Esophagus squamous epithelium (tissue), 5 donors: ENCODE results near the gene CROCC2. TPM values are rescaled to one million over a fixed set of nuclear protein-coding genes. Genes with fewer than 3 reads are reported as not detected.
A peak's percentile ranks its signal among the peaks of the same experiment; 100 is the strongest.

Experiments used
- DNase-seq: peaks from one replicate; lab custom pipeline; 2025; lab: John Stamatoyannopoulos, UW
- H3K27ac ChIP-seq, 4 donors: fragments of 200-600 bp; sonication (generic); one replicate each; pipeline ENCODE4 v1.5.1; 2016 to 2019; ENCODE audit warnings: mild to moderate bottlenecking in 1 of 4
- H3K27me3 ChIP-seq, 4 donors: fragments of 200-600 bp; sonication (generic); 1 replicate in 3 of 4; 2 replicates in 1 of 4; pipeline versions ENCODE4 v1.5.1 to v1.6.0; 2017 to 2021; ENCODE audit warnings: antibody characterized with exemption in 1 of 4
- H3K36me3 ChIP-seq, 3 donors: fragments of 200-600 bp; sonication (generic); one replicate each; pipeline ENCODE4 v1.5.1; 2016 to 2019
- H3K4me1 ChIP-seq, 3 donors: fragments of 200-600 bp; sonication (generic); one replicate each; pipeline ENCODE4 v1.5.1; 2017 to 2019
- H3K4me3 ChIP-seq, 4 donors: fragments of 200-600 bp; sonication (generic); 1 replicate in 3 of 4; 2 replicates in 1 of 4; pipeline ENCODE4 v1.5.1; 2016 to 2019; ENCODE audit warnings: mild to moderate bottlenecking in 2 of 4, moderate library complexity in 1 of 4
- H3K9me3 ChIP-seq, 3 donors: fragments of 200-600 bp; sonication (generic); one replicate each; pipeline ENCODE4 v1.5.1; 2016 to 2019
- CTCF ChIP-seq, 6 experiments: fragments of 450-650 bp in 4 of 6; fragments of 200-600 bp in 2 of 6; sonication (generic) in 2 of 6; IDR thresholded peaks; one replicate each; pipeline ENCODE4 v1.5.1; 2016 to 2019; ENCODE audit warnings: antibody characterized with exemption in 6 of 6, mild to moderate bottlenecking in 4 of 6, moderate library complexity in 4 of 6
- POLR2A ChIP-seq, 4 donors: fragments of 450-650 bp; IDR thresholded peaks; one replicate each; pipeline ENCODE4 v1.6.1; 2017; ENCODE audit warnings: antibody characterized with exemption in 4 of 4, mild to moderate bottlenecking in 4 of 4, moderate library complexity in 3 of 4
- WGBS, 2 donors: methylation state at CpG; one replicate each; pipeline ENCODE4 v1.1.5; 2018; 5-methylcytosine and 5-hydroxymethylcytosine counted together
- intact Hi-C: fragments of 100-400 bp; cut with DNase I; formaldehyde crosslinking; loops from one replicate; pipeline ENCODE4 v1.15.0; 2022
- total RNA-seq, 4 donors: library from RNA; depleted of rRNA; stranded (reverse); fragments of >200 nt; gene quantifications; one replicate each; pipeline ENCODE4 v1.1.0, GENCODE V29; 2016
- donor health status: DM: yes; HTN: yes; CAD: no.

CROCC2 gene
- total RNA-seq, 4 donors from 2014 or later, result not detected

GRCh38 chr2:240919786-240920782, 13.9 kb downstream of the CROCC2 start:
- no peak overlapping the region for H3K4me3 ChIP-seq
- peaks cover 38 to 70% (median 41%) of the 10 kb centered on the region in 3 donors for H3K4me1 ChIP-seq
- no peak for DNase-seq
- TF ChIP-seq POLR2A (IDR thresholded peaks at IDR 0.05) (no peak), CTCF (IDR thresholded peaks at IDR 0.05) (no peak)
- 81 to 85% methylated on average over 4 to 22 of the region's 31 CpGs for WGBS, 2 donors
- no peaks in the 10 kb centered on the region for H3K9me3 ChIP-seq
- peak overlapping the region in 2 of 4 donors; percentile 82 to 86 for H3K27ac ChIP-seq
- intact Hi-C loops, result no loop called here
- H3K27me3 ChIP-seq, result peaks cover 0 to 18% (median 0%) of the 10 kb centered on the region in 4 donors
- no peaks in the 10 kb centered on the region for H3K36me3 ChIP-seq

- intact Hi-C loops, result no loop called here
- H3K4me1 ChIP-seq, result peaks cover 37 to 65% (median 39%) of the 10 kb centered on the region in 3 donors
- H3K4me3 ChIP-seq, result no peak overlapping the region
- peaks cover 0 to 11% (median 0%) of the 10 kb centered on the region in 4 donors for H3K27me3 ChIP-seq
- no peaks in the 10 kb centered on the region for H3K9me3 ChIP-seq
- TF ChIP-seq CTCF (IDR thresholded peaks at IDR 0.05) (no peak), POLR2A (IDR thresholded peaks at IDR 0.05) (no peak)
- no peak for DNase-seq
- no peaks in the 10 kb centered on the region for H3K36me3 ChIP-seq
- WGBS, 2 donors, result 62 to 76% methylated on average over 3 to 4 of the region's 4 CpGs
- H3K27ac ChIP-seq, result peak overlapping the region; percentile 62 to 86 (median 78)
Measured at GRCh38 chr2:240920783-240921231, 14.7 kb downstream of the CROCC2 start.

GRCh38 chr2:240921311-240921994, 15.3 kb downstream of the CROCC2 start:
- DNase-seq, result no peak
- 54% methylated on average over 11 of the region's 13 CpGs; no CpG with 5 or more reads in 1 of the 2 donors for WGBS, 2 donors
- no peak for TF ChIP-seq POLR2A (IDR thresholded peaks at IDR 0.05)
- TF ChIP-seq CTCF (IDR thresholded peaks at IDR 0.05), result no peak
- Histone ChIP-seq H3K4me1 (peaks cover 33 to 59% (median 35%) of the 10 kb centered on the region in 3 donors), H3K27me3 (peaks cover 0 to 5% (median 0%) of the 10 kb centered on the region in 4 donors), H3K27ac (peak overlapping the region; percentile 62 to 86 (median 78)), H3K4me3 (no peak overlapping the region), H3K36me3 (no peaks in the 10 kb centered on the region), H3K9me3 (no peaks in the 10 kb centered on the region)
- intact Hi-C loops, result no loop called here

GRCh38 chr2:240921995-240922244, 15.8 kb downstream of the CROCC2 start:
- H3K4me3 ChIP-seq, result no peak overlapping the region
- no peak for TF ChIP-seq CTCF (IDR thresholded peaks at IDR 0.05)
- TF ChIP-seq POLR2A (IDR thresholded peaks at IDR 0.05), result no peak
- intact Hi-C loops, result no loop called here
- no peaks in the 10 kb centered on the region for H3K36me3 ChIP-seq
- DNase-seq, result no peak
- peaks cover 0 to under 1% (median 0%) of the 10 kb centered on the region in 4 donors for H3K27me3 ChIP-seq
- 60% methylated on average over 1 of the region's 1 CpG; no CpG with 5 or more reads in 1 of the 2 donors for WGBS, 2 donors
- H3K9me3 ChIP-seq, result no peaks in the 10 kb centered on the region
- H3K4me1 ChIP-seq, result peaks cover 28 to 54% (median 34%) of the 10 kb centered on the region in 3 donors
- H3K27ac ChIP-seq, result peak overlapping the region in 3 of 4 donors; percentile 74 to 86 (median 82)
